ENCODE measurements around the gene CROCC2.

CROCC2 gene

GRCh38 chr2:240914645-240915525, 8.7 kb downstream of the CROCC2 start:
- peaks cover 1% of the 10 kb centered on the region; the same call in 1 of the 2 replicates for H3K27me3 ChIP-seq (replicated peaks; ENCODE audit: control insufficient read depth, insufficient read depth, low read length)
- TF ChIP-seq CTCF (IDR thresholded peaks at IDR 0.05; ENCODE audit: insufficient read depth, low read length, poor library complexity, severe bottlenecking) = no peak
- no peak overlapping the region for H3K4me3 ChIP-seq (replicated peaks; ENCODE audit: low read depth, low read length)
- no peaks in the 10 kb centered on the region for H3K36me3 ChIP-seq (ENCODE audit: control insufficient read depth, insufficient read depth, low read length)
- no peak for DNase-seq (ENCODE audit: extremely low read depth, insufficient read length)

DNA sequence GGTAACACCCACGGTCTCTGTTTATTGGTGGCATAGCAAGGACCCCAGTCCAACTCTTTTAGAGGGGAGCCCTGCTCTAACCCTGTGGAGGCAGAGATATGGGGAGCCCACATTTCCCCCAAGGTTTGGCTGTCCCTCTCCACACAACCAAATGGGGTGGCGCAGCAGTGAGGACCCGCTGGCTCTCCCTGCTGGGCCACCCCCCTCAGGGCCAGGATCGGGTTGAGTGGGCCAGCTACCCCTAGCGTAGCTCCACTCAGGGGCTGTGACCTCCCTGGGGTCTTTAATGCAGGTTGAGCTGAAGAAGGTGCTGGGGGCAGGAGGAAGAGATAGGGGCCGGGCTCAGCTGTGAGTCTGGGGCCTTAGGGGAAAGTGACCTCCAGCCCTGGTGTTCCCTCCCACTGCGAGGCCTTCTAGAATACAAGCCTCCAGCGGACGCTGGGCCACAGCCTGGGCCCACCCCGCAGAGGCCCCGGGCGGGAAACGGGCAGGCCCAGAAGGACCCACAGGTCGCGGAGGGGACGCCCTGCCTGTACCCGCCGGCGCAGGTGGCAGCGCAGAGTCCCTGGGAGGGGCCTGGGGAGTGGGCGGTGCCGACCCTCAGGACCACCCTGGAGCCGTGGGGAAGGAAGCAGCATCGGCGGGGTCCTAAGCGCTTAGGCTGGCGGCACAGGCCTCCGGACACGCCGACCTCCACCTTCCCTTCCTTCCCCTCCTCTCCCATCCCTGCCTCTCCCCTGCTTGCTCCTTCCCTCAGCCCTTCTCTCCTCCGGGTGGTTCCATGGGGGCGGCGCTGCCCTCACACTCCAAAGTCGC, 9.6 kb downstream of the CROCC2 start:
- Histone ChIP-seq H3K4me3 (replicated peaks; ENCODE audit: low read depth, low read length) (no peak overlapping the region), H3K27me3 (replicated peaks; ENCODE audit: control insufficient read depth, insufficient read depth, low read length) (peaks cover 1% of the 10 kb centered on the region; the same call in 1 of the 2 replicates), H3K36me3 (ENCODE audit: control insufficient read depth, insufficient read depth, low read length) (no peaks in the 10 kb centered on the region)
- DNase-seq (ENCODE audit: extremely low read depth, insufficient read length) = no peak
- TF ChIP-seq CTCF (IDR thresholded peaks at IDR 0.05; ENCODE audit: insufficient read depth, low read length, poor library complexity, severe bottlenecking) = no peak

DNA sequence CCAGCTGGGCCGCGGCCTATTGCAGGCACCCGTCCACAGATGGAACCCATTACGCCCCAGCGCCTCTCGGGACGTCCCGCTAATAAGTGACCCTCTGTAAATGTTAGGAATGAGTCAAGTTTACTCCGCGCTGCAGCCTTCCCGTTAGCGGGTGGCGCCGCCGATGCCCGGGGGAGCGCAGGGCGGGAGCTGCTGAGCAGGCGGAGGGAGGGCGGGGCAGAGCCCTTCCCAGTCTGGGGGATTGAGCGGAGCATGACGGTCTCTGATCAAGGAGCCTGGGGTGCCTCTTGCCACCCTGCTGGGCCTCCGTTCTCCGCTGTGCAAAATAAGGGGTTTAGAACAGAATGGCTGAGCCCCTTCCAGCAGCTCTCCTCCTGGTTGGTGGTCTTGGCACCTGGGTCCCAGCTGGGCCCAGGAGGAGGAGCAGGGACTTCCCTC, 10.5 kb downstream of the CROCC2 start:
- H3K27me3 ChIP-seq (replicated peaks; ENCODE audit: control insufficient read depth, insufficient read depth, low read length) = peaks cover 1% of the 10 kb centered on the region; the same call in 1 of the 2 replicates
- H3K36me3 ChIP-seq (ENCODE audit: control insufficient read depth, insufficient read depth, low read length) = no peaks in the 10 kb centered on the region
- no peak for TF ChIP-seq CTCF (IDR thresholded peaks at IDR 0.05; ENCODE audit: insufficient read depth, low read length, poor library complexity, severe bottlenecking)
- H3K4me3 ChIP-seq (replicated peaks; ENCODE audit: low read depth, low read length) = no peak overlapping the region
- DNase-seq (ENCODE audit: extremely low read depth, insufficient read length) = no peak

DNA sequence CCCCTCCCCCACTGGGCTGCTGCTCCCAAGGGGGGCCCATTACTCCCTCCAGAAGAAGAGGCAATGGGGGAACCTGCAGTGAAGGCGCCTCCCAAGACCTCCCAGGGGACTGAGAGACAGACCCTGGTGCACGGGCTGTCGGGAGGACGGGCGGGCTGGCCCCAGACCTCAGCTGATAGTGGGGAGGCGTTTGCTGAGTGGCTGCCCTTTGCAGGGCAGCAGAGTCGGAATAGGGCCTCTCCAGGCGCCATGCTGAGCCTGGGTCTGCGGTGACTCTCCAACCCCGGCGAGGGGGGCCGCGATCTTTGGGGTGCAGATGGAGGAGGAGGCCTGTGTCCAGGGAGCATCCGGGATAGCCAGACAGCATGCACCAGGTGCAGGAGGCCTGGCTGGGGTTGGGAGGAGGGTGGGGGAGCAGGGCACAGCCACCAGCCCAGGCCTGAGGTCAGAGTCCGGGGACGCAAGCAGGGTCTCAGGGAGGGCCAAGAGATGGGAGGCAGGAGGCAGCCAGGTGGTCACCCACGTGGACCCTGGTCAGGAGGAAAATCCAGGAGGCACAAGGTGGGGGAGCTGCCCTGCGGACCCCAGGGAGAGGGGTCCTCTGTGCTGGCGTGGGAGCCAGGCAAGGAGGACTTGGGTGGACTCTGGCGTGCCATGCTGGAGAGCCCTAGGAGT, 11.0 kb downstream of the CROCC2 start:
- no peak for DNase-seq (ENCODE audit: extremely low read depth, insufficient read length)
- Histone ChIP-seq H3K27me3 (replicated peaks; ENCODE audit: control insufficient read depth, insufficient read depth, low read length) (peaks cover 1% of the 10 kb centered on the region; the same call in 1 of the 2 replicates), H3K4me3 (replicated peaks; ENCODE audit: low read depth, low read length) (no peak overlapping the region), H3K36me3 (ENCODE audit: control insufficient read depth, insufficient read depth, low read length) (no peaks in the 10 kb centered on the region)
- no peak for TF ChIP-seq CTCF (IDR thresholded peaks at IDR 0.05; ENCODE audit: insufficient read depth, low read length, poor library complexity, severe bottlenecking)

- Histone ChIP-seq H3K4me3 (replicated peaks; ENCODE audit: low read depth, low read length) (no peak overlapping the region), H3K36me3 (ENCODE audit: control insufficient read depth, insufficient read depth, low read length) (no peaks in the 10 kb centered on the region), H3K27me3 (replicated peaks; ENCODE audit: control insufficient read depth, insufficient read depth, low read length) (peaks cover 1% of the 10 kb centered on the region; the same call in 1 of the 2 replicates)
- TF ChIP-seq CTCF (IDR thresholded peaks at IDR 0.05; ENCODE audit: insufficient read depth, low read length, poor library complexity, severe bottlenecking) = no peak
- no peak for DNase-seq (ENCODE audit: extremely low read depth, insufficient read length)
Observed at GRCh38 chr2:240917684-240918257, 11.6 kb downstream of the CROCC2 start.
